T47D (cell line): ENCODE results near the gene HTR3B.
"Not testable (repeated sequence)": the region's sequence is repeated elsewhere in the genome, so short reads cannot be mapped to it uniquely, and the experiment has no call there.

ENCODE experiments used
- DNase-seq, 2 experiments: peaks; one replicate each; pipeline versions ENCODE4 v3.0.0 to v3.0.0-alpha.2; 2011 to 2012; ENCODE audit warnings: low read depth in 1 of 2, low spot score in 1 of 2
- JUND ChIP-seq: IDR thresholded peaks from 2 replicates; pipeline ENCODE4 v1.6.1; 2012; ENCODE audit warnings: low read depth
- in situ Hi-C: cut with HindIII; loops from 2 replicates; pipeline ENCODE4 v1.10.0; 2016; ENCODE audit warnings: low sequenced_read_pairs, low pct_unique_long_range_greater_than_20kb

The HTR3B gene

GRCh38 chr11:113895367-113896155, 9.0 kb upstream of the HTR3B start:
- TF ChIP-seq JUND = no peak
- in situ Hi-C loops = no loop called here
- peak; percentile 55 to 88 for DNase-seq

- in situ Hi-C loops = no loop called here
- peak in 1 of 2 experiments; percentile 53 for DNase-seq
- TF ChIP-seq JUND = no peak
Measured at GRCh38 chr11:113896156-113896879, 8.3 kb upstream of the HTR3B start.

GRCh38 chr11:113901141-113901540, 3.5 kb upstream of the HTR3B start:
- in situ Hi-C loops = no loop called here
- TF ChIP-seq JUND = no peak
- DNase-seq = no peak

GRCh38 chr11:113906038-113906437, 1.4 kb downstream of the HTR3B start:
- in situ Hi-C loops = no loop called here
- peak; percentile 46 to 85 for DNase-seq
- TF ChIP-seq JUND = no peak

- no peak for TF ChIP-seq JUND
- in situ Hi-C loops = no loop called here
- DNase-seq = no peak
Measured at GRCh38 chr11:113906516-113906915, 1.9 kb downstream of the HTR3B start.

GRCh38 chr11:113907152-113907551, 2.6 kb downstream of the HTR3B start:
- TF ChIP-seq JUND = no peak
- DNase-seq = no peak
- in situ Hi-C loops = no loop called here

GRCh38 chr11:113907681-113908080, 3.1 kb downstream of the HTR3B start:
- in situ Hi-C loops = no loop called here

GRCh38 chr11:113908098-113908497, 3.5 kb downstream of the HTR3B start:
- TF ChIP-seq JUND = no peak
- no peak for DNase-seq
- in situ Hi-C loops = no loop called here

More at GRCh38 chr11:113907681-113908080, 3.1 kb downstream of the HTR3B start:
- TF ChIP-seq JUND = no peak
- no peak for DNase-seq

- in situ Hi-C loops, DNase-seq: not testable (repeated sequence)
Measured at GRCh38 chr11:113911491-113911890, 6.9 kb downstream of the HTR3B start.

- no peak for DNase-seq
- in situ Hi-C loops = no loop called here
Measured at GRCh38 chr11:113923572-113923971, 19.0 kb downstream of the HTR3B start.

GRCh38 chr11:113926273-113927197, 21.9 kb downstream of the HTR3B start:
- DNase-seq = no peak
- in situ Hi-C loops = no loop called here

More at GRCh38 chr11:113923572-113923971, 19.0 kb downstream of the HTR3B start:
- TF ChIP-seq JUND = no peak

GRCh38 chr11:113928311-113928710, 23.7 kb downstream of the HTR3B start:
- no peak for DNase-seq
- in situ Hi-C loops = no loop called here
- no peak for TF ChIP-seq JUND

More at GRCh38 chr11:113926273-113927197, 21.9 kb downstream of the HTR3B start:
- TF ChIP-seq JUND = no peak
